SK-N-SH (cell line): Measurements from ENCODE around the gene MKRN2.

Source experiments
- CTCF ChIP-seq: fragments of 200-600 bp; sonication (generic); IDR thresholded peaks from 2 replicates; pipeline ENCODE4 v1.6.1; 2017; ENCODE audit warnings: antibody characterized with exemption, mild to moderate bottlenecking, moderate library complexity
- EZH2phosphoT487 ChIP-seq: fragments of 200-600 bp; sonication (generic); IDR thresholded peaks from 2 replicates; pipeline ENCODE4 v1.6.1; 2017; ENCODE audit warnings: low read depth, mixed run types, mild to moderate bottlenecking, antibody characterized with exemption, moderate library complexity, borderline replicate concordance
- MXI1 ChIP-seq: IDR thresholded peaks from 2 replicates; pipeline ENCODE4 v1.6.1; 2012; ENCODE audit warnings: mild to moderate bottlenecking, low read depth, low read length, improper control_type of control experiment
- PBX3 ChIP-seq: IDR thresholded peaks from 2 replicates; pipeline ENCODE4; 2012
- POLR2AphosphoS5 ChIP-seq: IDR thresholded peaks from 2 replicates; pipeline ENCODE4 v1.6.1; 2012; ENCODE audit warnings: low read depth, low read length
- RAD21 ChIP-seq: IDR thresholded peaks from 2 replicates; pipeline ENCODE4 v1.6.1; 2012; ENCODE audit warnings: mild to moderate bottlenecking, low read length
- RXRA ChIP-seq: IDR thresholded peaks from 2 replicates; pipeline ENCODE4 v1.4.0; 2012; ENCODE audit warnings: low read depth, mild to moderate bottlenecking, borderline replicate concordance
- TCF12 ChIP-seq: IDR thresholded peaks from 2 replicates; pipeline ENCODE4 v1.4.0; 2012

GRCh38 chr3:12516873-12517272 lies 40.0 kb upstream of the MKRN2 start:
- TF ChIP-seq CTCF = no peak
- no peak for TF ChIP-seq RAD21
- TF ChIP-seq MXI1 = no peak
- no peak for TF ChIP-seq TCF12
- no peak for TF ChIP-seq EZH2phosphoT487
- TF ChIP-seq RXRA = no peak
- TF ChIP-seq PBX3 = no peak
- TF ChIP-seq POLR2AphosphoS5 = no peak
